Amniotic stem cell (primary cell): ENCODE data around the gene NUP98.
"Not testable (repeated sequence)": the region's sequence is repeated elsewhere in the genome, so short reads cannot be mapped to it uniquely, and the experiment has no call there.

ENCODE experiments used
- DNase-seq: peaks from one replicate; lab custom pipeline; 2025; lab: John Stamatoyannopoulos, UW

The NUP98 gene

DNA sequence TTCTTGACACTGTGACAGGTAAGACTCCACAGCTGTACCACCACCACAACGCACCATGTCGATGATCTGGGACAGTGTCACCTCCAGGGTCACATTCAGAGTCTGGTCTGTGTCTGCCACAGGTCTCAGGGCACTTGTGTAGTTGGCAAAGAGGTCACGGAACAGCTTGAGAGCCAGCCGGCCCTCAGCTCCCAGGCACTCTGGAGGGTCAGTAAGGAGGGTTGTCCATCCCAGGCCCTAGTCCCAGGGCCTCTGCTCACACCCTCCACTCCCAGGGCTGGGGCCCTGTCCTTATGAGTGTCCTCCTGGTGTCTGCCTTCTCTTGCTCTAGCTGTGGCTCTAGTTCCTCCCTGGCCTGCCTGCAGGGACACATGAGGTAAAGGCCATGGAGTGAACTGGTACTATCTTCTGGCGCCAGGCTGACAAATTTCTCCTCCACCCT is 127.6 kb downstream of the NUP98 start:
- DNase-seq = no peak

DNA sequence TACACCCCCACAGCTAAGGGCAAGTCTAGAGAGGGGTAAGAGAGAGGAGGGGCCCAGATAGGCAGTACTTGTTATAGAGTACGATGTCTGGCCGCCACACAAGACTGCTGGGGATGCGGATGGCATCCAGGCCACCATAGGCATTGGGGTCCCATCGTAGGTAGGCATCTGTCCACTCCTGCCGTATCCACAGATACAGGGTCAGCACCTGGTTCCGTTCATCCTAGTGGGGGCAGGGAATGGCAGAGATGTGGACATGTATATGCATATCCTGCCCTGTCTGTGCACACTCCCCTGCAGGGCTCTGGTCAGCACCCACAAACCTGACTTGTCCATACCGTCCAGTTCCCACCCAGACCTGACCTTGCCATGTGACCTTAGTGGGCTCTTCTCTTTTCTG is 128.2 kb downstream of the NUP98 start:
- DNase-seq = no peak

DNA sequence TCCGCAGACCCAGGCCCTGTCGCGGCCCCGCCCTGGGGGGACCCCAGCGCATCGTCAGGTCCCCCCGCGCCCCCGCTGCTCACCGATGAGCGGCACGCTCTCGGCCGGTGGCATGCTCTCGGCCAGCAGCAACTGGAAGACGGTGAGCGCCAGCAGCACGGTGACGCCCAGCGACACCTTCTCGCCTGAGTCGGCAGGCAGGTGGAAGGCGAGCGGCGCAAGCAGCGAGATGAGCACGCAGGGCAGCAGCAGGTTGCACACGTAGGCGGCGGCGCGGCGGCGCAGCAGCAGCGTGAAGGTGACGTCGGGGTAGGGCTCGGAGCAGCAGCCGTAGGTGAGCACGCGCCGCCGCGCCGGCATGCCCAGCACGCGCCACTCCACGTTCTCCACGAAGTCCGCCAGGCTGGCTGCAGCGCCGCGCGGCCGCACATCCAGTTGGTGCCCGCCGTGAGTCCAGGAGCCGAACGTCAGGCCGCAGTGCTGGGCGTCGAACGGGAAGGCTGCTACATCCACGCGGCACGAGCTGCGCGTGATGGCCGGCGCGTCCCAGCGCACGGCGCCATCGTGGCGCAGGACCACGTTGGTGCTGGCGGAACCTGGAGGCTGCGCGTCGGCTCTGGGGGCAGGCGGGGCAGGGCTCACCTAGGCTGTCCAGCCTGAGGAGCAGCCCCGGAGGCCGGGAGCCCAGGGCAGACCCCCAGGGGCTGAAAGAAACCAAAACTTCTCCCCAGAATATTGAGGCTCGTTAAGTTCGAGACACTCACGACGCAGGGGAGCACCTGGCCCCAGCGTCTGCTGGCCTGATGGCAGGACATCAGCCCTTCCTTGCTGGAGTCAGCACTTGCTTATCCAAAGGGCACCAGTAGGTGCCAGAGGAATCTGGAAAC is 130.0 kb downstream of the NUP98 start:
- no peak for DNase-seq

DNA sequence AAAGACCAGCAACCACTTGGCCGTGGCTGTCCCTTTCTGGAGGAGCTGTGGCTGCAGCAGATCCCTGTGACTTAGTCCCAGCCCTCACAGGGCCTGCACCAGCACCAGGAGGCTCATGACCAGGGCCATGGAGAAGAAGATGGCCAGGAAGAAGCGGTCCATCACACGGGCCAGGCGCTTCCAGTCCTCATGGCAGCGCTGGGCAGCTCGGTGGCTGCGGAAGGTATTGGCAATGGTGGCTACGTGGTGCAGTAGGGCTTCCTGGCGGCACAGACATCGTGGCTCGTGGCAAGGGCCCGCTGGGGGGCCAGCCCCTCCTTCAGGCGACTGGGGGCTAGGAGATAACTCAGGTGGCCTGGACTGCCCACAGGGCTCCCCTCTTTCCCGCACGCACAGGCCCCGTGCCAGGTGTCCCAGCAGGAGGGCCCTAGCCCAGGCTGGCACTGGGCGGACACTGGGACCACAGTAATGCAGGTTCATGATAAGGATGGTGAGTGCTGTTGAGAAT is 131.3 kb downstream of the NUP98 start:
- no peak for DNase-seq

DNA sequence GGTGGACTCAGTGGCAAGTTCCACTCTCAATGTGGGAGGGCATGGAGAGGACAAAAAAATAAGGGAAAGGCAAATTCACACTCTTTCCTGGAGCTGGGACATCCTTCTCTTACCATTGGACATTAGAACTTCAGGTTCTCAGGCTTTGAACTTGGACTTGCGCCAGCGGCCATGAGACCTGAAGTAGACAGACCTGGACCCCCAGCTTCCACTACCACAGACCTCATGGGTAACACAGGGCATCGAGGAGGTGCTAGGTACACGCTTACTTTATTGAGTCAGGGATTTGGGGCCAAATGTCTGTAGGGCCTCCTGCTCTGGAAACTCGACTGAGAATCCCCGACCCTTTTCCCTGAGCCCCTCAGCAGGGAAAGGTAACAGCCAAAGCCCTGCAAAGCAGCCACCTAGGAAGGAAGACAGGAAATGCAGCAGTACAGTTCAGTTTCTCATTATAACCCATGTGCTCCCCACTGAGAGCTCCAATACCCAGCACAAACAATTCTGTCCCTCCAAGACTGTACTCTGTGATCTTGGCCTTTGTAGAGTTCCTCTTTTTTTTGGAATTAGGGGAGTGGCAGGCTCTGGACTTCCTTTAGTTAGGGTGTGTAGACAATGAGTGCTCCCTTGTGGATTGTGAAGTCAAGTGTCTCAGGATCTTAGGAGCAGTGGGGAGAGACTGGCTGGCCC is 131.9 kb downstream of the NUP98 start:
- DNase-seq = no peak

DNA sequence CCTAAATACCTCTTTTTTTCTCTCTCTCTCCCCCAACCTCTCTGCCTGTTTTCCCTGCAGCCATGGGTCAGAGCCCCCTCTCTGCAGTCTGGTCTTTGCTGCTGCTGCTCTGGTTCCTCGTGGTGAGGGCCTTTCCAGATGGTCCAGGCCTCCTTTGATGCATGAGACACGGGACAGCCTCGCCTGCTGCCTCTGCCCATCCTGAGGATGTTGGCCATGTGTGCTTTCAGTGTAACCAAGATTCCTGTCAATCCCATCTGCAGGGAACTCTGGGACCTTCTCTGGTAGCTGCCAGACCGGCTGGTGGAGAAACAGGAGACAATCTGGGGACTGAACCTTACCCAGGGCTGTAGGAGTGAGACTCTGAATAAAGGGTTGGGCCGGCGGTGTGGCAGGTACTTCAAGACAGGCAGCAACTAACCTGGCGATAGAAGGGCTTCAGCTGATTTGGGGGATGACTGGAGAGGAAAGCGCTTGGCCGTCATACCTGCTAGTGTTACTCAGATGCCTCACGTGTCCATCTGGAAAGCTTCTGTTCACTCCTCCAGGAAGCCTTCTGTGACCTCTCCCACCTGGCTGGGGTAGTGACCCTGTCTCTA is 133.2 kb downstream of the NUP98 start:
- DNase-seq = no peak

DNA sequence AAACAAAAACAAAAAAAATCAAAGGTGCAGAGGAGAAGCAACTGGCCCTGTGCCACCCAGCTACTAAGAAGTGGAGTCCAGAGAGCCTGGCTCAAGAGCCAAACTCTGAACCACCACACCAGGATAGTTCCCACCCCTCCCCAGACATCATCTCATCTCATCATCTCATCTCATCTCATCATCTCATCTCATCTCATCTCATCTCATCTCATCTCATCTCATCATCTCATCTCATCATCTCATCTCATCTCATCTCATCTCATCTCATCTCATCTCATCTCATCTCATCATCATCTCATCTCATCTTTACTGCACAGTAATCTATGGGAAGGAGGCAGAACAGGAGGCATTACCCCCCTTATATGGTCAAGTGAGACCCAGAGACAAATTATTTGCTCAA is 134.5 kb downstream of the NUP98 start:
- no peak for DNase-seq

DNA sequence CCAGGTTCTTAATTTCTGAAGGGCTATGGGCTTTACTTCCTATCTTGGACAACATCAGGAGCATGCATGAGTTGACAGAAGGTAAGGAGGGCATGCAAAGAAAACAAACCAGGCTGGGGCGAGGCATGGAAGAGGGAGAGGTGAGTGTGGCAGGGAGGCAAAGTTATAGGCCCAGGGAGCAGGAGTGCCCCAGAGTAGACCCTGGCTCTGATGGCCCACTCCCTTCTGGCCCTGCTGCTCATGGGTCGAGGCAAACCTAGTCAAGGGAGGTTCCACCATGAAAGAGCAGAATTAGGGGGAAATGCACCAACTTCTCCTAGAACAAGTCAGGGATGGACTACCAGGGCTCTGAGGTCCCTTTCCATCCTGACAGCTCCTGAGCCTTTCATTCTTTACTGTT is 136.4 kb downstream of the NUP98 start:
- DNase-seq = no peak

DNA sequence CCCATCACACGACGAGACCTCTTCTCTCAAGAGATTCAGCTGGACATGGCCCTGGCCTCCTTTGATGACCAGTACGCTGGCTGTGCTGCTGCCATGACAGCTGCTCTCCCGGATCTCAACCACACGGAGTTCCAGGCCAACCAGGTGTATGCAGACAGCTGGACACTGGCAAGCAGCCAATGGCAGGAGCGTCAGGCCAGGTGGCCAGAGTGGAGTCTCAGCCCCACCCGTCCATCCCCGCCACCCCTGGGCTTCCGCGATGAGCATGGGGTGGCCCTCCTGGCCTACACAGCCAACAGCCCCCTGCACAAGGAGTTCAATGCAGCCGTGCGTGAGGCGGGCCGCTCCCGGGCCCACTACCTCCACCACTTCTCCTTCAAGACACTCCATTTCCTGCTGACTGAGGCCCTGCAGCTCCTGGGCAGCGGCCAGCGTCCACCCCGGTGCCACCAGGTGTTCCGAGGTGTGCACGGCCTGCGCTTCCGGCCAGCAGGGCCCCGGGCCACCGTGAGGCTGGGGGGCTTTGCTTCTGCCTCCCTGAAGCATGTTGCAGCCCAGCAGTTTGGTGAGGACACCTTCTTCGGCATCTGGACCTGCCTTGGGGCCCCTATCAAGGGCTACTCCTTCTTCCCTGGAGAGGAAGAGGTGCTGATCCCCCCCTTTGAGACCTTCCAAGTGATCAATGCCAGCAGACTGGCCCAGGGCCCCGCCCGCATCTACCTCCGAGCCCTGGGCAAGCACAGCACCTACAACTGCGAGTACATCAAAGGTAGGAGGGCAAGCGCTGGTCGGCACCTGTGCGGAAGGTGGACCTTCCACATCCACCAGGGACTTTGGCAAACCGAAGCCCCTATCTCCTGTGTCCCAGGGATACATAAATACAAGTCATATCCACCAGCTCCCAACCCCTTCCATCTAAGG is 137.5 kb downstream of the NUP98 start:
- no peak for DNase-seq

DNA sequence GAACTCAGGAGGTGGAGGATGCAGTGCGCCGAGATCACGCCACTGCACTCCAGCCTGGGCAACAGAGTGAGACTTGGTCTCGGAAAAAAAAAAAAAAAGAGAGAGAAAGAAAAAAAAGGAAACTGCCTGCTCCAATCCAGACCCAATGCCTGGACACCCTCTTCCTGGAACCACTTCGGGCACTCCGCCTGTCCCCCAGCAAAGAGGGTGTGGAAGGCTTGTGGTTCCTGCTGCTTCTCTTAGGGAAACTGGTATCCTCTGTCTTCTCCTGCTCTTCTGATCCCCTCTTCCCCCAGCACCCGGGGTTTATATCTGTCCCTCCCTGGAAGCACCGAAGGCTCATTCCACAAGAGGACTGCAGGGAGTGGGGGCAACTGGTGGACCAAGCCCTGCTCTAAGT is 139.1 kb downstream of the NUP98 start:
- DNase-seq = no peak

DNA sequence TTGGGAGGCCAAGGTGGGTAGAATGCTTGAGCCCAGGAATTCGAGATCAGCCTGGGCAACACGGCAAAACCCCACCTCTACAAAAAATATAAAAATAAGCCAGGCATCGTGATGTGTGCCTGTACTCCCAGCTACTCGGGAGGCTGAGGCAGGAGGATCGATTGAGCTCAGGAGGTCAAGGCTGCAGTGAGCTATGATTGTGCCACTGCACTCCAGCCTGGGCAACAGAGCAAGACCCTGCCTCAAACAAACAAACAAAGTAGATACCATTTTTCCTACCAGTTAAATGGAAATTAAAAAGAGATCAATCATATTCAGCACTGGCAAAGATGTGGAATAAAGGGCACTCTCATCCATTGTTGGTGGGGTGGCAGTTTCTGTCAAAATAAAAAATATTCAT is 140.0 kb downstream of the NUP98 start:
- not testable (repeated sequence) for DNase-seq

DNA sequence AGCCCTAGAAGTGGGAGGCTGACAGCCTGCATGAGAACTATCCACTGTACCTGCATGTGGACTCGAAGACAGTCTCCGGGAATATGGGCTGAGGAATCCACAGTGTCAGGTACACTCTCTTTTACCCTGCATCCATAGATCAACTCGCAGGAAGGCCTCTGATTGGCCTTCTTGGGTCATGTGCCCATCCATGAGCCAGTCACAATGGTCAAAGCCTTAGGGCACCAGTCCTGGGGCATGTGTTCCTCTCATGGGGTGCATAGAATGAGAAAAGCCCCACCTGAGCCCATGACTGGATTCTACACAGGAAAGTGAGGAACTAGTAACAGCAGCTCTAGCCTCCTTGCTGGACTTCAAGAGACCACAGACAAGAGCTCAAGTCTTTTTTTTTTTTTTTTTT is 141.8 kb downstream of the NUP98 start:
- no peak for DNase-seq

DNA sequence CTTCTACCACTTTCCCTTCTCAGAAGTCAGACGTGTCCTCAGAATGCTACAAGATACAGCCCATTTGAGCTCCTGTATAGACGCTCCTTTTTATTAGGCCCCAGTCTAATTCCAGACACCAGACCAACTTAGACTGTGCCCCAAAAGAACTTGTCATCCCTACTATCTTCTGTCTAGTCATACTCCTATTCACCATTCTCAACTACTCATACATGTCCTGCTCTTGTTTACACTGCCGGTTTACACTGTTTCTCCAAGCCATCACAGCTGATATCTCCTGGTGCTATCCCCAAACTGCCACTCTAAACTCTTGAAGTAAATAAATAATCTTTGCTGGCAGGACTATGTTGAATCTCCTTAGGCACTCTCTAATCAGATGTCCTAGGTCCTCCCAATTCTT is 144.8 kb downstream of the NUP98 start:
- not testable (repeated sequence) for DNase-seq

DNA sequence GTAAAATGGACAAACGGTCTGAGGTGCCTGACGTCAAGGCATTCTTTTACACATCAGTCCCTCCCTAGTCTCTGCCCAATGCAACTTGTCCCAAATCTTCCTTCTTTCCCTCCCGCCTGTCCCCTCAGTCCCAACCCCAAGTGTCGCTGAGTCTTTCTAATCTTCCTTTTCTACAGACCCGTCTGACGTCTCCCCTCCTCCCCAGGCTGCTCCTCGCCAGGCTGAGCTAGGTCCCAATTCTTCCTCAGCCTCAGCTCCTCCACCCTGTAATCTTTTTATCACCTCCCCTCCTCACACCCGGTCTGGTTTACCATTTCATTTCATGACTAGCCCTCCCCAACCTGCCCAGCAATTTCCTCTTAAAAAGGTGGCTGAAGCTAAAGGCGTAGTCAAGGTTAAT is 148.0 kb downstream of the NUP98 start:
- DNase-seq = not testable (repeated sequence)

DNA sequence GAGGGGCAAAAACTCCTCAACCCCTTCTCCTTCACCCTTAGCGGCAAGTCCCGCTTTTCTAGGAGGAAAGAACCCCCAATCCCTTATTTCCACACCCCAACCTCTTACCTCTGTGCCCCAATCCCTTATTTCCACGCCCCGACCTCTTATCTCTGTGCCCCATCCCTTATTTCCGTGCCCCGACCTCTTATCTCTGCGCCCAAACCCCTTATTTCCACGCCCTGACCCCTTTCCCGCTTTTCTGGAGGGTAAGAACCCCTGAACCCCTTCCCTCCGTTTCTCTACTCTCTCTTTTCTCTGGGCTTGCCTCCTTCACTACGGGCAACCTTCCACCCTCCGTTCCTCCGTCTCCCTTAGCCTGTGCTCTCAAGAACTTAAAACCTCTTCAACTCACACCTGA is 148.5 kb downstream of the NUP98 start:
- not testable (repeated sequence) for DNase-seq

DNA sequence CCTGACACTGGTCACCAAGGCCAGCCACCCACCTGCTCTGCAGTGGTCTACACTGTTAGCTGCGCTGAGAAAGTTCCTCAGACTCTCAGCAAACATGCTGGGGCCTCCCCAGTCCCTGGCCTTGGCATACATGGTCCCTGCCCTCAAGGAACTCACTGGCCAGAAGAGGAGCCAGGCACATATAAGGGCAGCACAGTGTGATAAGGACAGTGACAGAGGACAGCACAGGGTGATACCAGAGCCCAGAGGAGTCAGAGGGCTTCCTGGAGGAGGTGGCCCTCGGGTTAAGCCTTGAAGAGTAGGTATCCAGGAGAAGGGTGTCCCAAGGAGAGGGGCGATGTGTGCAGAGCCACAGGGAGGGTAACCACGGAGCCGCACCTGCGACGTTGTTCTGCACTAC is 151.8 kb downstream of the NUP98 start:
- DNase-seq = no peak

DNA sequence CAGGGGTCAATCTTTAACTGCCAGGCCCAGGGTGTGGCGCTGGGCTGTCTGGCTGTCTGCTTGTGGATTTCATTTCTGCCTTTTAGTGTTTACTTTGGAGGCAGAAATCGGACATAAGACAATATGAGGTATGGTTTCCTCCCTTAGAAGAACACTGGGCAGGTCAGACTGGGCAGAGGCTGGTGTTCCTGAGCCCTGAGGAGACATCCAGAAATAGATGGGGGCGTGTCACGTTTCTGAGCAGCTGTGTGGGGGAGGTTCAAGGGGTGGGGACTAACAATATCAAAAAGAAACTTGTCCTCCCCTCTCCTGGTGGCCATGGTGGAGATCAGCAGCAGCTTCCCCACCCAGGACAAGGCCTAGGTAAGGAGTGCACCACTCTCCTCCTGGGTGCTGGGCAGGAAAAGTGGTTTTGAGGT is 152.5 kb downstream of the NUP98 start, which contains the start of gene ART1:
ART1 (plus strand) TSS at position 312 of the 419 bp plus-strand sequence. CDS start 14,086 bp downstream, outside the sequence.
- no peak for DNase-seq

DNA sequence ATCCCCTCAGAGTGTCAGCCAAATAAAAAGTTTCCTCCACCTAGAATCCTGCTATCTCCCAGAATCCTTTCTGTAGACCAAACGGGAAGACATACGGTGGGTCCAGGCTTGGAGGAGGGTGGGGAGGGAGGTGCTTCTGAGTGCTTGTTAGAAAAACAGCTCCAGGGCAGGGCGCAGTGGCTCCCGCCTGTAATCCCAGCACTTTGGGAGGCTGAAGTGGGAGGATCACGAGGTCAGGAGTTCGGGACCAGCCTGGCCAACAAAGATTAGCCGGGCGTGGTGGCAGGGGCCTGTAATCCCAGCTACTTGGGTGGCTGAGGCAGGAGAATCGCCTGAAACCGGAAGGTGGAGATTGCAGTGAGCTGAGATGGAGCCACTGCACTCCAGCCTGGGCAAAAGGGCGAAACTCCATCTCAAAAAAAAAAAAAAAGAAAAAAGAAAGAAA is 154.2 kb downstream of the NUP98 start:
- DNase-seq = not testable (repeated sequence)

DNA sequence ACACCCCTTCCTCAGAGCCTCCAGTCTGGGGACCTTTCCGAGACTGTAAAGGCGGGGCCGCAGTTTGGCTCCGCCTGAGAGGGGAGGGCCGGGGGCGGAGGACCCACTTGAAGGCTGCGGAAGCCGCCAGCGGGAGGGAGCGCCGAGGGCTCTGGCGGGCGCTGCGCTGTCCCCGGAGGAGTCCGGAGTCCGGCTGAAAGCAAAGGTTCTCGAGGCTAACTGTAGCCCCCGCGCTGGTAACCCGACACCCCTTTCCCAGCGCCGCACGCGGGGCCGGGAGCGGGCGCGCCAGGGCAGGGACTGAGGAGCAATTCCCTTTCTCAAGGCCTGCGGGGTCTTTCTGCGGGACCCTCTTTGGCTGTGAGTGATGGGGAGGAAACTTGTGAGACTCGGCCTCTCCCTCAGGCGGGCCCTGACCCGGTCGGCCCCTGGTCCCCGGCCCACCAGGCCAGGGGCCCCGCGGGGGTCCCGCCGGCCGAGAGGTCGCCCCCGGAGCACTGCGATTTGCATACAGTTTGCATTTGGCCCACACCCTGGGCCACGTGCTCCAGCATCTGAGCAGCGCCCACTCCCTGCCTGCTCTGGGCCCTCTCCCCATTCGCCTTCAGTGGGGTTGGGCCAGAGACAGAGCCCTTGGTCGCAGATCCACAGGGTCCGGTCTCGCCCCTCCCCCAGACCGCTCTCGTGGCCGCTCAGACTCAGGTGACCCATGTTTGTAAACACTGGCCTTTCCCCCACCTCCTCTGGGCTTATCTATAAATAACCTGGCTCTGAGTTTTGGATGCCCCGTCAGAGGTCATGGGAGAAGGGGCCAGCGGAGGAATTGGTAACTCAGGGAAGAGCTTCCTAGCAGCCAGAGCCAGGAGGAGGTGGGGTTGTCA is 155.0 kb downstream of the NUP98 start:
- peak; percentile 32 for DNase-seq

DNA sequence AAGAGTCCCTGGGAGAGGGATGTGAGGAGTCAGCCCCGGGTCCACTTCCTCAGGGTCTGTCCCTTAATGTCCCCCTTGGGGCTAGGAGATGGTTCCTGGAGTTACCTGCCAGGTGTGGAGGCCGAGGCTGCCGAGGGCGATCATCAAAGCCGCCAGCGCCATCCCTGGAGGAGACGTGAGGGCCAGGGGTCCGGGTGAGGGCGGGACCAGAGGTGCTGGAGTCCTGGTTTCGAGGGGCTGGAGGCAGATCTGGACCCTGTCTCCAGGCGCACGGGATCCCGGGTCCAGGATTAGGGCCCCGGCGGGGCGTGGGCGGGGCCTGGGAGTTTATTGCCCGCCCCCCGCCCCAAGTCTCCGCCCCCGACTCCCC is 155.7 kb downstream of the NUP98 start, which contains the start of gene ART5:
ART5 (minus strand) TSS at position 292 of the 370 bp plus-strand sequence; CDS start at position 162, 130 bp downstream.
- DNase-seq = no peak
